Adipose tissue (tissue), 3 donors: ENCODE results near the gene TMC3. TPM values are rescaled to one million over a fixed set of nuclear protein-coding genes. Genes with fewer than 3 reads are reported as not detected.
"Not testable (repeated sequence)": the region's sequence is repeated elsewhere in the genome, so short reads cannot be mapped to it uniquely, and the experiment has no call there.

ENCODE experiments used
- H3K27ac ChIP-seq: one replicate; pipeline ENCODE4 v1.5.1; 2013; ENCODE audit warnings: low read depth, low read length
- WGBS, 3 donors: extraction: QIAGEN DNeasy Blood & Tissue Kit; methylation state at CpG; one replicate each; pipeline ENCODE4 v1.1.7; 2013; 5-methylcytosine and 5-hydroxymethylcytosine counted together
- polyA plus RNA-seq, 3 donors: library from polyadenylated mRNA; stranded (reverse); fragments of 200-250 nt; gene quantifications; one replicate each; pipeline ENCODE4 v1.2.3, GENCODE V29; 2013
- donor health status: healthy with polysubstance abuse.
- donor health status: Bipolar disorder and iron deficiency.
- donor health status: healthy.

The TMC3 gene
- polyA plus RNA-seq, result under 1 TPM in 1 of 3 donors, not detected in 2; 0.01 TPM

- WGBS, 3 donors, result 64 to 85% (median 79%) methylated on average over 11 of the region's 11 CpGs
- H3K27ac ChIP-seq, result no peak within 1 kb of the TSS
Measured at GRCh38 chr15:81373775-81374395, at the start of gene TMC3. Gene TMC3, minus strand, starts transcription at chr15:81374213. Its CDS starts 136 bp downstream, at chr15:81374077.

DNA sequence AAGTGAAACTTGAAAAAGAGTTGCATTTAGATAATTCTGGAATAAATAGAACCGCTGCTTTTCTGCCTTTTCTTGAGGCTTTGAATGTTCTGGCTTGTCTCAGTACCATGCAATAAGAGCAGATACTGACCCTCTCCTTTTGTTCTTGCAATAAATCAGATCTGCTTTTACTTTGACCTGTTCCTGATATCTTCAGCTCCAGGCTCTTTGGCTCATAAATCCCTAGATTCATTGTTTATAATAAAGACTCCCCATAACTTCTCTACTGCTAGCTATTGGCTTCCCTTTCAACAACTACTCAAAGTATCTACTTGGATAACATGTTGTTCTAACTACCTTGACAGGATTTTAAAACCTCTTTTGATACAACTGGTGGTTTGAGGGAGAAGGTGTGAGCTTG lies 47.4 kb upstream of the TMC3 start:
- WGBS, 3 donors, result 81 to 95% (median 94%) methylated on average over 1 of the region's 1 CpG
- no peak overlapping the region for H3K27ac ChIP-seq

DNA sequence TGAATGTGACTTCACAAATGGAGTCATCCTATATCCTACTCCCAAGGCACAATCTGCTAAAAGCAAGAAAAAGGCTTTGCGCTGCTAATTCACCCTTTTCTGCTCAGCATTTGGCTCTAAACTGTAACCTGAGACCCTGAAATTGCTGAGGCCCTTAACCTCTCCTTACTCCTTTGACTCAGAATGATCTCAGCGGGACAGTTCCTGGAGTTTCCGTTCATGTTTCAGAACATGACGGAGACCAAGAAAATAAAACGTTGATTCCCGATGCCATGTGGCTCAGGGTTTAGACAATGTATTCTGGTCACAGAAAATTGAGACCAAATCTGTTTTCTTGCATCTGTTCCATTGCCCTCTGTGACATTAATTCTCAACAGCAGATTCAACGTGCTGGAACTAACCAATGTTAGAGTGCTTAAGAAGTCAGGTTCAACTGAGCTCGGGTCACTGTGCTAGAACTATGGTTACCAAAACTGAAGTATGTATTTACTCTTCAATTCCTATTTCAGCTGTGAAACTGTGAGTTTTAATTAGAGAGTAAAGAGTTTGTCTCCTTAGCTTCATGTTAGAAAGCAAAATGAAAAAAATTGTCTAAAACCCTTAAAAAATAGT lies 45.4 kb upstream of the TMC3 start:
- H3K27ac ChIP-seq, result no peak overlapping the region
- WGBS, 3 donors, result 58 to 64% (median 64%) methylated on average over 8 of the region's 8 CpGs

GRCh38 chr15:81418891-81419290 lies 44.9 kb upstream of the TMC3 start:
- 49 to 80% (median 77%) methylated on average over 5 of the region's 5 CpGs for WGBS, 3 donors

GRCh38 chr15:81418444-81418843 lies 44.4 kb upstream of the TMC3 start:
- 66 to 83% (median 77%) methylated on average over 7 of the region's 7 CpGs for WGBS, 3 donors
- no peak overlapping the region for H3K27ac ChIP-seq

More at GRCh38 chr15:81418891-81419290, 44.9 kb upstream of the TMC3 start:
- H3K27ac ChIP-seq, result no peak overlapping the region

GRCh38 chr15:81414274-81414968 lies 40.4 kb upstream of the TMC3 start:
- not testable (repeated sequence) for H3K27ac ChIP-seq
- 59 to 86% (median 64%) methylated on average over 12 of the region's 12 CpGs for WGBS, 3 donors

DNA sequence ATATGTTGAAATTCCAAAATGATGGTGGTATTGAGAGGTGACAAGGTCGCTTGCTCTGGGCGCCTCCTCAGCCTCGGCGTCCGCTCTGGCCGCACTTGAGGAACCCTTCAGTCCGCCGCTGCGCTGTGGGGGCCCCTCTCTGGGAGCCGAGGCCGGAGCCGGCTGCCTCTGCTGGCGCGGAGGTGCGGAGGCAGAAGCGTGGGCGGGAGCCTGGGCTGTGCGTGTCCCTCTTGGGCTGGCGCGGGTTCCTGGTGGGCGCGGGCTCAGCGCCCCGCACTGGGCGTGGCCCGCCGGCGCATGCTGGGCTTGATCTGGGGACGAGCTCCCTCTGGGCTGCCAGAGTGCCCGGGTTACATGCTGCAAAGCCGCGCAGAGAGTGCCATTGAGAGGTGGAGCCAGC lies 39.8 kb upstream of the TMC3 start:
- H3K27ac ChIP-seq, result no peak overlapping the region
- 94 to 96% (median 95%) methylated on average over 28 to 32 of the region's 32 CpGs for WGBS, 3 donors

DNA sequence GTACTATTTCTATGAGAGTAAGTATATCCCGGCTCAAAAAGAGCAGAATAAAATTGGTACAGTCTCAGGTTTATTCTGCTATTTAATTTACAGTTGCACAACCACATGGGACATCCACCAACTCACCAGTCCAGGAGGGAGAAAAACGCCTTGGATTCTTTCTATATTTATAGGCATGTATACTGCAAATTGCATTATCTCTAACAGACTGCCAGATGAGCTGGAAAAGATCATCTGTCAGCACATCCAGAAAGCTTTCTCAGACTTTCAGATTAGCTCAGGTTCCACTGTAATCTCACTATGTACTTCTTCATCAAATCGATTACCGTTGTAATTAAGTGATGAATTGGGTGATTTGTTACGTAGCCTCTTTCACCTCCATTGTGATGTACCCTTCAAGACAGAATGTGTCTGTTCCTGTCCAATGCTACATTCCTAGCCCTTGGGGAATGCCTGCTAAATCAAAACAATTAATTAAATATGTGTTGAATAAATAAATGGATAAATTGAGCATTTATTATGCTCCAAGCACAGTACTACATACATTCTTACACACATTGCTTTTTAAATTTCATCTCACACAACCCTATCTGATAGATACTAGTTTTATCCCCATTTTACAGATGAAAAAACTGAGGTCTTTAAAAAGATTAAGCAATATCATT lies 38.1 kb upstream of the TMC3 start:
- H3K27ac ChIP-seq, result no peak overlapping the region
- whole genome bisulfite sequencing, 3 donors, result 72 to 78% (median 74%) methylated on average over 5 of the region's 5 CpGs

GRCh38 chr15:81411051-81411450 lies 37.0 kb upstream of the TMC3 start:
- no peak overlapping the region for H3K27ac ChIP-seq
- 78 to 86% (median 81%) methylated on average over 2 of the region's 2 CpGs for WGBS, 3 donors

DNA sequence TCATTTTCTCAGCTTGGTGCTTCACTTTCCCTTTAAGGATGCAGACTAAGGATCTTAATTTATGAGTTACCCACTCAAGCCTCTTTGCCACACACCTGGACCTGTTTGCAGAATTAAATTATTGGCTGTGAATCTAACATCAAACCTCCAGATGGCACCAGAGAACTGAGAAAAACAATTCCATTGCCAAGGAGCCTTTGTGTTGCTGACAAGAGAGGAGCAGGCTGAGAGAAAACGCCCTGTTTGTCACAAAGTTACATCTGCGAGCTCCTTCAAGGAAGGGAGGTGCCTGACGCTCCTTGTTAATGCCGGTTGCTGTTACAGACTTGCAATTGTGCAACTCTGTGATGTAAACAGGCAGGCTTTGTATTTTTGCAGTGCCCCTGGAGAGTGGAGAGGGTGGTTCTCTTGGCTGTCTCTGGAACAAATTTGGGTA lies 36.3 kb upstream of the TMC3 start:
- 0 to 9% (median 1%) methylated on average over 4 of the region's 4 CpGs for WGBS, 3 donors

GRCh38 chr15:81407718-81408117 lies 33.7 kb upstream of the TMC3 start:
- H3K27ac ChIP-seq, result no peak overlapping the region
- WGBS, 3 donors, result 70 to 76% (median 72%) methylated on average over 10 of the region's 10 CpGs

More for the DNA sequence above, 36.3 kb upstream of the TMC3 start:
- H3K27ac ChIP-seq, result no peak overlapping the region

DNA sequence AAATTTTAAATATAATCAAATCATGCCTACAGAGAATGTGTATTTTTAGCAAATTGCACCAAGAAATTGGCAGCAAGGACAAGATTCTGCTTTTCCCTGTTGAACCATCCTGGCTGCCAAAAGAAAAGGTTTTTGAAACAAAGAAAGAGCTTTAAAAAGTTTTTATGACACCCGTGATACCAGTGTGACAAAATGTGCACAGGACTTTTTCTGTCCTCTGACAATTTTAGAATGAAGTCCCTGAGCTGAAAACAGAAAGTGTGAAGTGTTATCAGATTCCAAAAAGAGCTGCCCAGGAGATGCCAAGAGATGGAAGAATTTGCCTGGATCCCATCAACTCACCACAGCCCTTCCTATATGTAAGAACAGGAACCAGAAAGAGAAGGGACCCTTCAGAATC lies 33.2 kb upstream of the TMC3 start:
- 57 to 73% (median 67%) methylated on average over 1 of the region's 1 CpG for WGBS, 3 donors
- H3K27ac ChIP-seq, result no peak overlapping the region

DNA sequence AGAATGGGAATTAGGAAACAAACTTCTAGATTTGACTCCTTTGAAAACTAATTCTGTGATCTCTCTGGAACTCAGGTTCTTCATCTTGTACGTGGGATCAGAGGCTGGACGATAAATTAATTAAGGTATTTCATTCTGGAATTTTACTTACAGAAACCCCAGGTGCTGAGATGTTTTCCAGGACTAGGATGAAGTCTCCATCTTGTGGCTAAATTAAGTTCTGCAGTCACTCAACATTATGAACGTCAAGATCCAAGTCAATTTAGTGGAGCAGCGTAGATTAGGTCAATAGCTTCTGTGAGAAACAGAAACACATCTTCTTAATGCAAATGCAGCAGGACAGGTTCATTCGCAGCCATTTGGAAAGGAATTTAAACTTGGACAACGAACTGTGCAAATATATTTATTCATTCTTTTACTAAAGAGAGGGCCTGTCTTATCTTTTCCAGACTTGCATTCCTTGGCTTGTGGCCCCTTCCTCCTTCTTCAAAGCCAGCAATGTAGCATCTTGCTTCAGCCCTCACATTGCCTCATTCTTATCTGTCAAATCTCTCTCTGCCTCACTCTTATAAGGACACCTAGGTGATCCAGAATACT lies 26.7 kb upstream of the TMC3 start:
- WGBS, 3 donors, result 25 to 37% (median 32%) methylated on average over 6 of the region's 6 CpGs

DNA sequence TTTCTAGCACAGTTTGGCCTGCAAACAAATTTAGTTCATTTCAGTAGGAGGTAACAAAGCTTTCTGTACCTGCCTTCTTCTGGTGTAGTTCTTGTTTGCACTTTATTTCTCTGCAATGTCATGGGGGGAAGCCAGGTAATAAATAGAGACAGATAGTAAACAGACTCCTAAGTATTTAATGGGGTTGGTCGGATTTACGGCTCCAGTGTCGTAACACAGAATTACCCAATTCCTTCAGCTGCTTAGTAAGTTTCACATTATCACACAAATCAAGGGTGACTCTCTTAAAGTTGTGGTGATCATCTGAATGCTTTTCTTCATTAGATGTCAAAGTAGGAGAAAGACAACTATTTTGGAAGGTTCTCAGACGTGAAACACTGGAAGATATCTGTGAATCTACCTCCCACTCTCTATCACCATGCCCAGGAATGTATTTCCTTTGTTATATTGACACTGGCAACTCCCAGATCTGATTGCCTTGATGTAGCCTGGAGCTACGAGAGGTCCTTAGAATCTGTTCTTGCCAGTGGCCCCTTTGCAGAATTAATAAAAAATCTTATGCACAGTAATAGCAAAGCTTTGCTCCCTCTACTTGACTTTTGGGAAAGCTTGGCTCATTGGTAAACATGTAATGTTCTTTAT lies 25.0 kb upstream of the TMC3 start:
- 48 to 57% (median 55%) methylated on average over 5 of the region's 5 CpGs for WGBS, 3 donors
- H3K27ac ChIP-seq, result no peak overlapping the region

More for the DNA sequence above, 26.7 kb upstream of the TMC3 start:
- H3K27ac ChIP-seq, result no peak overlapping the region

GRCh38 chr15:81398456-81398855 lies 24.4 kb upstream of the TMC3 start:
- no peak overlapping the region for H3K27ac ChIP-seq
- 83 to 92% (median 87%) methylated on average over 3 of the region's 3 CpGs for WGBS, 3 donors

DNA sequence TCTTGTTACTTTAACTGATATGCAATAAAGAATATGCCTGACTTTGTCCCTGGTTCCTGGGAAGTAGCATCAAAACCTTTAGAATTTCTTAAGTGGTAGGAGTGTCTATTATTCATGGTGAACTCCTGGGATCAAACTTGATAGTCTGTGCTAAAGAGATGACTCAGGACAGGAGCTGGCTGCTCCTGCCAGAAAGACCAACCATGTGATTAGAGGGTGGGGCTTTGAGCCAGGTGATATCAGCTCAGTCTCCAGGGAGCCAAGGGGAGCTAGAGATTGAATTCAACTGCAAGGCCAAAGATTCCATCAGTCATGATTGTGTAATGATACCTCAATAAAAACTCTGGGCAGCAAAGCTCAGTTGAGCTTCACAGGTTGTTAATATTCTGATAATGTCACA lies 20.6 kb upstream of the TMC3 start:
- H3K27ac ChIP-seq, result no peak overlapping the region

DNA sequence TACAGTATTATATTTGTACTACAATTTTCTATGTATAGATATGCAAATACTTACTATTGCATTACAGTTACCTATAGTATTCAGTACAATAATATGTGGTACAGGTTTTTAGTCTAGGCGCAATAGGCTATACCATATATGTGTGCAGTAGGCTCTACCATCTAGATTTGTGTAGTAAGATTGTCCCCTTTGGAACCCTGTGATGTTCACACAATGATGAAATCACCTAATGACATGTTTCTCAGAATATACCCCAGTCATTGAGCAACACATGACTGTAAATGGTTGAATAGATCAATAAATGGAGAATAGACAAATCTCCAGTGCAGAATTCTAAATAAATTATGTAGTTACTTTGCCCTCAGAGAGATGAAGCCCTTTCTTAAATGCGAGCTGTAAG lies 17.6 kb upstream of the TMC3 start:
- 94 to 99% (median 97%) methylated on average over 2 of the region's 2 CpGs for WGBS, 3 donors
- no peak overlapping the region for H3K27ac ChIP-seq

GRCh38 chr15:81388436-81388770 lies 14.4 kb upstream of the TMC3 start:
- WGBS, 3 donors, result 30 to 63% (median 39%) methylated on average over 1 of the region's 1 CpG

More at GRCh38 chr15:81388436-81388770, 14.4 kb upstream of the TMC3 start:
- no peak overlapping the region for H3K27ac ChIP-seq
